Peyer's patch (tissue), 4 donors: Measurements from ENCODE around the gene THRA.

ENCODE experiments used
- CTCF ChIP-seq, 6 experiments: fragments of 450-650 bp in 4 of 6; fragments of 200-600 bp in 2 of 6; sonication (generic) in 1 of 6; IDR thresholded peaks; one replicate each; pipeline ENCODE4 v1.5.1; 2017 to 2019; ENCODE audit warnings: antibody characterized with exemption in 6 of 6, mild to moderate bottlenecking in 3 of 6, moderate library complexity in 1 of 6
- POLR2A ChIP-seq, 2 donors: fragments of 450-650 bp; IDR thresholded peaks; one replicate each; pipeline ENCODE4 v1.5.1; 2017; ENCODE audit warnings: antibody characterized with exemption in 2 of 2, mild to moderate bottlenecking in 2 of 2, moderate library complexity in 2 of 2

- TF ChIP-seq CTCF (IDR thresholded peaks at IDR 0.05) (peak; percentile 79 to 99 (median 98)), POLR2A (IDR thresholded peaks at IDR 0.05) (peak in 1 of 2 donors; percentile 35)
Measured at GRCh38 chr17:40113110-40113906, 50.5 kb downstream of the THRA start.
